Fibroblast of pulmonary artery (primary cell): Measurements from ENCODE around the gene LRRC32.

Source experiments
- DNase-seq: peaks from one replicate; pipeline ENCODE4 v3.0.0-alpha.2; 2010; ENCODE audit warnings: low read depth
- H3K4me3 ChIP-seq: replicated peaks from 2 replicates; pipeline ENCODE4 v1.5.1; 2011; ENCODE audit warnings: low read depth, mild to moderate bottlenecking, control low read depth, low read length, moderate library complexity
- TF ChIP-seq, protein P1 (sequence below): IDR thresholded peaks from 2 replicates; pipeline ENCODE4 v1.5.1; 2011; ENCODE audit warnings: mild to moderate bottlenecking, control low read depth, low read length, inconsistent platforms; ENCODE audit errors: missing control alignments

The LRRC32 gene

DNA sequence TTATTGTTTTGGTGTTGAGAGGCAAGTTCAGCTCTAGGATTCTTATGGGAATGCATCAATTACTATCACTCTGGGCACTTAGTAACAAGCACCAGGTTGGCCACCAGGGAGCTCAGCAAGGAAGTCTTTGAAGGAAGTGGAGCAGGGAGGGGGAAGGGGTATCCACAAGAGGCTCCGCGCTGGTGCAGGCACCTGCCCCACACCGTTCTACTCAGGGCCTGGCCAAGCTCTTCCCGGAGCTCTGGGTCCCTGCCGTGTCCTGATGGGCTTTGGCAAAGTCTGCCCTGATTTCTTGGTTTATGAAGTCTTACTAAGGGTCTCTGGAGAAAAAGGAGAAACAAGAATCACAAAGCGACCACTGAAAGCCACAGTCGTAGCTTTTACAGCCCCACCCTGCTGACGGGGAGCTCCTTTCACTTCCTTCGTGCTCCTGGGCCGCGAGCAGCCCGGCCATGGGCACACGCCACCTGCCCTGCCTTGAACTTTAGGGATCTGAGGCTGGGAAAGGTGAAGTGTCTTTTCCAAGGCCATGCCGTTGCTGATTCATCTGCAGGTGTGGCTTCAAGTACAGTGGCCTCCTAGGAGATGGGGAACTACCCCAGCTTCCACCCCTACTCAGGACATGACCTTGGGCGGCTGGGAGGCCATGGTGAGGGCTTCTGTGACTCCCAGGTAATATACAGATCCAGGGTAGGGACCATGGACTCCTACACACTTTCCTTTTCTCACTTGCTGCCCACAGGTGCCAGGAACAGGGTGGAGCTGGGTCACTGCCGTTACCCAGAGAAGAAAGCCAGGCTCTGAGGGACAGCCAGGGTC lies 15.9 kb upstream of the LRRC32 start:
- TF ChIP-seq, protein P1, sequence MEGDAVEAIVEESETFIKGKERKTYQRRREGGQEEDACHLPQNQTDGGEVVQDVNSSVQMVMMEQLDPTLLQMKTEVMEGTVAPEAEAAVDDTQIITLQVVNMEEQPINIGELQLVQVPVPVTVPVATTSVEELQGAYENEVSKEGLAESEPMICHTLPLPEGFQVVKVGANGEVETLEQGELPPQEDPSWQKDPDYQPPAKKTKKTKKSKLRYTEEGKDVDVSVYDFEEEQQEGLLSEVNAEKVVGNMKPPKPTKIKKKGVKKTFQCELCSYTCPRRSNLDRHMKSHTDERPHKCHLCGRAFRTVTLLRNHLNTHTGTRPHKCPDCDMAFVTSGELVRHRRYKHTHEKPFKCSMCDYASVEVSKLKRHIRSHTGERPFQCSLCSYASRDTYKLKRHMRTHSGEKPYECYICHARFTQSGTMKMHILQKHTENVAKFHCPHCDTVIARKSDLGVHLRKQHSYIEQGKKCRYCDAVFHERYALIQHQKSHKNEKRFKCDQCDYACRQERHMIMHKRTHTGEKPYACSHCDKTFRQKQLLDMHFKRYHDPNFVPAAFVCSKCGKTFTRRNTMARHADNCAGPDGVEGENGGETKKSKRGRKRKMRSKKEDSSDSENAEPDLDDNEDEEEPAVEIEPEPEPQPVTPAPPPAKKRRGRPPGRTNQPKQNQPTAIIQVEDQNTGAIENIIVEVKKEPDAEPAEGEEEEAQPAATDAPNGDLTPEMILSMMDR: no peak
- H3K4me3 ChIP-seq: no peak overlapping the region
- no peak for DNase-seq

DNA sequence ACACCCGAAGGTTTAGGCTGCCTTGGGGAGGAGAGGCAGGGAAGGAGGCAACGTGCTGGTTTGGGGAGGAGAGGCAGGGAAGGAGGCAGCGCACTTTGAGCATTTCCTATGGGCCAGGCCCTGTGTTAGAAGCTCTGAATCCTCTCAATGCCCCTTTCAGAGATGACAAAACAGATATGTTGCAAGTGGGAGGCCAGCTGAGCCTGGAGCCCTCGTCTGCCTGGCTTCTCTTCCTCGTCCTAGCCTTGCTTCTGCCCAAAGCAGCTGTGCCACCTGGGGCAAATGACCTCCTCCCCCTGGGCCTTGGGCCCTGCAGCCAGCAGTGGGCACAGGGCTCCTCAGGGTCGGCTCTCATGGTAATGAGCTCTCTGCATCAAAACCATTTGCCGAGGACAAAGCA lies 15.3 kb upstream of the LRRC32 start:
- H3K4me3 ChIP-seq: no peak overlapping the region
- DNase-seq: no peak
- TF ChIP-seq, protein P1: no peak

GRCh38 chr11:76685237-76685636 lies 14.7 kb upstream of the LRRC32 start:
- TF ChIP-seq, protein P1: no peak
- DNase-seq: no peak
- H3K4me3 ChIP-seq: no peak overlapping the region

- no peak overlapping the region for H3K4me3 ChIP-seq
- TF ChIP-seq, protein P1: no peak
- DNase-seq: no peak
These were observed 14.0 kb upstream of the LRRC32 start for GRCh38 chr11:76684516-76684915.

GRCh38 chr11:76683161-76684095 lies 12.9 kb upstream of the LRRC32 start:
- DNase-seq: no peak
- no peak overlapping the region for H3K4me3 ChIP-seq
- TF ChIP-seq, protein P1: no peak

GRCh38 chr11:76682684-76683083 lies 12.1 kb upstream of the LRRC32 start:
- DNase-seq: no peak
- TF ChIP-seq, protein P1: no peak
- H3K4me3 ChIP-seq: no peak overlapping the region
